T-helper 1 cell treated with Interleukin-12 subunit alpha and Interleukin-12 subunit beta and Interleukin-4 antibody, amounts not matched to agents 30 ng/mL and 1 ng/mL, for 36 hours (primary cell): ENCODE measurements around the gene NREP. TPM values are rescaled to one million over a fixed set of nuclear protein-coding genes. Genes with fewer than 3 reads are reported as not detected.

Experiments used
- intact Hi-C: fragments of 100-400 bp; cut with micrococcal nuclease; formaldehyde crosslinking; loops from one replicate; pipeline ENCODE4 v1.15.1; 2024
- total RNA-seq: library from RNA; stranded (reverse); gene quantifications from 2 replicates; pipeline ENCODE4 v1.2.3, GENCODE V29; 2022

The NREP gene
- total RNA-seq, 1 donor from 2014 or later = 21.3 TPM

DNA sequence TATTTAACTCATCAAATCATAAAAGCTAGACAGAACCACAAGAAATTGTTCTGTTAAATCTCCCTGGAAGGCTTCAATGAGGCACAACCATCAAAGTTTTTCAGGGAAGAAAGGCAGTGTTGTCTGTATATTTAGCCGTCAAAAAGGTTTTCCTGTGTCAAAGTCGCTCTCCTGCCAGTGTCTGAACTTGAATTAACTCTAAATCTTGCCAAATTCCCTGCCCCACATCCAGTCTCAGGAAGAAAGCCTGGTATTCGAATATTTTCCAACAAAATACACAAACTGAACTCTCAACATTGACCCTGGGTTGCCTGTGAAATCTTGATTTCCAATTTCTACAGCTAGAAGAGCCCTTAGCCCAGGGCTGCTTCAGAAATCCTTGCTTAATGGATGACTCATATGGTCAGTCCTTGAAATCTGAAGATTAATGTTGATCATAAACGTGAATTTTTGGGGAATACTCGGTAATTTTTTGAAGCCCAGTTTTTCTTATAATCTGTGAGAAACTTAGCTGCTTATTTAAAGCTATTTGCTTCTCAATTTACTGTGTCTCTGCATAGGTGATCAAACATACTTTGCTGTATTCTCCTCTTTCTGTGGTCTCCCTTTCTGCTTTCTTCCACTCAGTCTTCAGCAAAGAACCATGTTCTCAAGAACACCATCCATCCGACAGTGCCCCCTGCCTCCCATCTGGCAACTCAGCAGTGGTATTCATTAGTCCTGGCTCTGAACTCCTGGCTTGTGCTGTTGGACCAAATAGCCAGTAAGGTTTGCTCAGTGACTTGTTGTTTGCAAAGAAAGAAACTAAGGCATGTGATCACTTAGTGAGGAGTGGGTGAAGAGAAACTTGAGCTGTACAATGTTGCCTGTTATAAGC is 58.9 kb downstream of the NREP start:
- intact Hi-C loops = no loop called here

DNA sequence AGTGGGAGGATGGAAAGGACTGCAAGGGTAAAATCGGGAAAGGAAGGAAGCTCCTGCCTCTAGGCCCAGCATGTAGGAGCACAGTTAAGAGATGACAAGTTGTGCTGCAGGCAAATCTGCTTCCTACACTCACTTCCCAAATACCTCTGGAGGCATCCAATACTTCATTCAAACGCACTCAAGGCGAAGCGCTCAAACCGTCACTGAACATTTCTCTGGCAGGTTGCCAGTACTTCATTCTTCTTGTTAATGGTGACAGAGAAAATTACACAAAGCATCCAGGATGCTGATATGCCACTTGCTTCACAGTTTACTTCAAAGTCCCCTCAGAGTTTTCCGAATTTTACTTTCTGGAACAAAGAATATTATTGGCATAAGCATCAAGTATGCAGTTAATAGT is 59.8 kb downstream of the NREP start:
- intact Hi-C loops = no loop called here

DNA sequence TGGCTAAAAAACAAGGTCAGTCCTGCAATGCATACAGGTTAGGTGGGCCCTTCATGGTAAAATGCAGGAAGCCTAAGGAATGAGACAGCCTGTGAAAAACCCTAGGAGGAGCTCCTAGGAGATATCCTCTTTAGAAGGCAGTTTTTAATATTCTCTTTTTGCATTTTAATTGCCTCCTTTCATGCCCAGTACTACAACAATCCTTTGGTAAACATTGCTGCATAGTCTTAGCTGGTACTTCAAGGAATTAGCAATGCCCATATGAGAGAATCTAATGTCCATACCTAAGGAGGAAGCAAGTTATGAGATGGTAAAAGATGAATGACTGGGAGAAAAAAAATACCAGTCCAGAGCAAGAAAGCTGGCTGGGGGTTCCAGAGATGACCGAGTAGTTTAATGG is 61.0 kb downstream of the NREP start:
- intact Hi-C loops = no loop called here

DNA sequence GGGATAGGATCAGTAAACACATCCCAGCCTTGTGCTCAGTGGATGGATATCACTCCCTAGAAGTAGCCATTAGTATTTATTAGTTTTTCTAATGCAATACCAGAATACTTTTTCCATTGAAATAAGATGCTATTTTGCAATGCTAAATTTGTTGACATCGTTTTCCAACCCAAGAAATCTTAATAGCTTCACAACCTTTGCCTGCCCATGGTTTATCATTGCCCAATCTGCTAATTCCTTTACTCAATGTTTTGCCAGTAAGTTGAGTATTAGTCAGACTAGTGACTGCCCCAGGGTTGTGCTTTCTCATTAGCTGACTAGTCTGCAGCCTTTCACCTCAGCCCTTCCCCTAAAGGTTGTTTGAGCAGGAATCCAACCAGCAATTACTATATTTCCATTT is 62.9 kb downstream of the NREP start:
- intact Hi-C loops = no loop called here

DNA sequence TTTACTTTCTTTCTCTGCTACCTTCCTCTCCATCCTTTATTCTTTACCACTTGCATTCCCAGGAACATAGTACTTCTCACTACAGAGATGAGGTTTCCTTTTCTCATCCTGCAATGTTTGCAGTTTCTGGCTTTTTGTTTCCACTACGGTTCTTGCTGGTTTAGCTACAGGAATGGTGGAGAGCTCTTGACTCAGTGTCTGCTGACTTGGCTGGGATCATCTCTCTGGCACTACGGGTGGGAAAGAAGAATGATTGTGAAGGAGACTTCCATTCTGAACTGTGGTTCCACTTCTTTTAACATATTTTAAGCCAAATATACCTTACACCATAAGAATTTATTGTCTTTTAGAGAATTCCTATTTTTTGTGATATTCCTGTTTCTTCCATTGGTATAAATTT is 65.1 kb downstream of the NREP start:
- intact Hi-C loops = no loop called here

DNA sequence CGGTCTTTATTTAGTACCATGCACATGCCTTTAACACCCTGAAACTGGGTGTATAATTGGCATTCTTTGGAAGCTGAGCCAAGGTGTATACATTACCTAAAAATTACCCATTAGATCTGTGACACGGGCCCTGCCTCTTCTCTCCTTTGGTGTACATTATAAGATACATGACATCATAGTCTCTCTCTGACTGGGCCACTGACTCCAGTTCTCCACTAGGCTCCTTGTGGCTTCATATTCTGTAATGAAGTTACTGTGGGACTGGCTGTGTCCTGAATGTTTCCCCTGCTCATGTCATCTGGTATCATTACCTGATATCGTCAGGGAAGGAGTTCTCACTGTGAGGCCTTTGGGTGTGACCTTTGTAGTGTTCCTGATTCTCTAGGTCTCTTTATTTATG is 65.5 kb downstream of the NREP start:
- intact Hi-C loops = no loop called here

DNA sequence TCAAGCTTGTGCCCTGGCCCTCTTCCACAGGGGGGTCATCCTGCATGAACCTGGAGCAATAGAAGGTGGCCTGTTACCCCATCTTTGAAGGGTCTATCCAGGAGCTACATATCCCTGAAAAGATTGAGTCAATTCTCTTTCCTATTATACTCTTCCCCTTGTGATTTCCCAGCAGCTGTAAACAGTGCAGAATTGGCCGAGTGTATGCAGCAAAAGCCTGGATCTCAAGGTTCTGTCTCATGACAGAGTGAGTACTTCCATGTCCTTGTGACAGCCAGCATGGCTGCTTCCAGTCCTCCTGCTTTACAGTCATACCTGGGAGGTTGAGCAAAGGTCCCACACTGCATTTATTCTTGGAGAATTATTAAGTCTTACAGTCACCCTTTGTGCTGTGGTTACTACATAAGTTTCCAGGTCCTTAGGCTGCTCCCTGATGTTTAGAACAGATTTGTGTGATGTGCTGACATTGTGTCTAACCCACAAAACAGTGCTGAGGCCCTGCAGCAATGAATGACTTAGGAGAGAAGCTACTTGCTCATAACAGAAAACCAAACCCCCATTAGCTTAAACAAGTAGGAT is 67.5 kb downstream of the NREP start:
- intact Hi-C loops = loop anchor here (5.0 kb wide), 1 partner anchor 68 kb away; the partner anchor contains the start of gene NREP

DNA sequence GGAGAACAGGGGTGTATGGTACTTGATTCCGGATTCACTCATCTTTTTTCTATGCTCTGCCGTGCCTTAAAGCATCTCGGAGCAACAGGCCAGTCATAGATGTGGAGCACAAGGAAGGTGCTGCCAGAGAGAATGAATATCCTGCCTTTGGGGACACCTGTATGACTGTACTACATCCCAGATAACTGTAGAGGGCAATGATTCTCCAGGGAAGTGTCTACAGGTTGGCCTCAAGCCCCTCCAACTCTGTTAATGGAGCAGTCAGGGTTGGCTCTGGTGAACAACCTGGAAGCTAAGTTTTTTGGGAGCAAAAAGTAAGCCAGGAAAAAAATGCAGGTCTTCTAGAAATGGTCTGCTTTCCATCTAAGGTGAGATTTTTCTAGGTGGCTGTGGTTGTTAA is 71.0 kb downstream of the NREP start:
- intact Hi-C loops = loop anchor here (1.0 to 5.0 kb wide), 2 partner anchors 71 to 461 kb away; partner anchors contain the start of gene NREP

DNA sequence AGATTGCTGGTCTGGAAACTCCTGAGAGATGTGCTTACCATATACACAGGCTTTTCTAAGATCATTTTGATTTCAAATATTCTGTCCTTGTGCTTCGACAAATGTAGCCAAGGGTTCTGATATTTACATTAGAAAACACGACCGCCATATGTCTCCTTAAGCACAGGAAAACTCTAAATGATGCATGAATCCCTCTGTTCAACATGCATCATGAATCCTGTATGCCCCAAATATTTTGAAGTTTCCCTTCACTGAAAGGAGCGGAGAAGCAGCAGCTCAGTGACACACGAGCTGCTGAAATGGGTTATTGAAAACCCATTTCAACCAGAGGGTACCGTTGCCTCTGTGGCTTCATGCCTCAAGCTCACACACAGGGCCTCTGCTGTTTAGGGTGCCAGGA is 74.4 kb downstream of the NREP start:
- intact Hi-C loops = no loop called here

DNA sequence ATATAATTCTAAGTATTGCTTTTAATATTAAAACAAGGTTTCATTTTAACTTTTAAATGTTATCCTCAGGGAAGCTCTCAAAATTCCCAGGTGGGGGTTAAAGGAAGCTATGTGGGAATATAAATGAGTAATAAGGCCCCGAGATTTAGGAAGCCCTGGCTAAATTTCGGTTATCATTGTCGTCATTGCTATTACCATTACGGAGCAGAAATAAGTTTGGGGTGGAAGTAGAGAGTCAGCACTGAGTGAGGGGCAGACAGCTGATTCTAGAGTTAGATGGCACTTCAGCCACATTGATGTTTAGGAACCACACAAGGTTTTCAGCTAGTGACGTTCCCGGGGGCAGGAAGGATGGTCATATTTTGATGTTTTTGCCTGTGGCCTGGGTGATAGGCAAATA is 74.9 kb downstream of the NREP start:
- intact Hi-C loops = no loop called here

DNA sequence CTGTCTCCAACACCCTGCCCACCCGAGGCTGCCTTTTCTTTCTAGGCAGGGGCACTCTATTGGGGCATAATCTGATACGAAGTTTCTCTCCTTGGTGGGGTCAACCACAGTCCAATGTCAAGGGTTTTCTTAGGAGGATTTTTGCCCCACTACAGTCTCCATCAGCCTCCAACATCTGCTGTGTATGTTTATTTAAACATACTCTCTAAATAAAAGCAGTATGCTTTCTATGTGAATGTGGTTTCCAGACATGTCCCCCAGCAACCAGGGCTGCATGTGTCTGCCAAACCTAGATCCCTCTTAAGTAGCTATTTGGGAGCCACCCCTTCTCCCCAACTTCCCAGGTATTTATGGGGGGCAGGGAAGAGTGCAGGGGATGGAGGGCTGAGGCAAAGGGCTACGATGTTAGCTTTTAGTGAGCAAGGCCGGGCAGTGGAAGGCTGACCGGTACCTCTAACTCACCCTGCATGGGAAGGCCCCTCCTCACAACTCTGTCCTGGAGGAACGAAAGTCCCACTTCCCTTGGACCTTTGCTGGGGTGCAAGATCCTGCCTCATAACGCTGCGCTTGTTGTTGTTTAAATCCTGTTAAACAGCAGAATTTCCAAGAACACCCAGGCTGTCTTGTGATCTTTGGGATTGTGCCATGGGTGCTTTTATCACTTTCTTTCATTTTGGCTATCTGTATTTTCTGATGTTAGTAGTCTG is 75.4 kb downstream of the NREP start:
- intact Hi-C loops = no loop called here

DNA sequence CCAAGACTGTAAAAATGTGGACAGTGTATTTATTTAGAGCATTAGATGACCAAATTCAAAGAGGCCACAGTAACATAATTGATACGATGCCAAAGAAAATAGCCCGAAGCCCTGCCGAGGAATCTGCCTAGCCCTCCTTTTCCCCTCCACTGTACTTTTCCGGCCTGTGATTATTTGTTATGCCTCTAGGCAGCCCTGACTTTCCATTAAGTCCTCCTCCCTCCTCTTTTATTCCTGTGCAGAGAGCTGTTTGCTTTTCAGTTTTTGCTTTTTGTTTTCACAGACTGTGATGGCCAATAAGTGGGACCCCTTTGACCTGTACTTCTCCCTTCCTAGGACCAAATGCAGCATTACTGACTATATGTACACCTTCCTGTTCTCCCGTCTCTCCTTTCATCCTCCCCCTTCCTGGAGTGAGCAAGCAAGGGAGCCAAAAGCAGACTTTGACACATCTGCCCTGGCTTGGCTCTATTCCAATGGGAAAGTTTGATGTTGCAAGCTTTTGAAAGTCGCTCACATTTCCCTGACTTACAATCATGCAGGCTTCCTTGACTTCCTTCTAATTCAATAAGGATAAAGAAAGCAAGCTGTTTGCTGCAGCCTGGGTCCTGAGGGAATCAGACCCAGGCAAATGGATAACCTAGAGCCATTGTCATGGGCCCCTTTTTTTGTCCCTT is 76.1 kb downstream of the NREP start:
- intact Hi-C loops = no loop called here

DNA sequence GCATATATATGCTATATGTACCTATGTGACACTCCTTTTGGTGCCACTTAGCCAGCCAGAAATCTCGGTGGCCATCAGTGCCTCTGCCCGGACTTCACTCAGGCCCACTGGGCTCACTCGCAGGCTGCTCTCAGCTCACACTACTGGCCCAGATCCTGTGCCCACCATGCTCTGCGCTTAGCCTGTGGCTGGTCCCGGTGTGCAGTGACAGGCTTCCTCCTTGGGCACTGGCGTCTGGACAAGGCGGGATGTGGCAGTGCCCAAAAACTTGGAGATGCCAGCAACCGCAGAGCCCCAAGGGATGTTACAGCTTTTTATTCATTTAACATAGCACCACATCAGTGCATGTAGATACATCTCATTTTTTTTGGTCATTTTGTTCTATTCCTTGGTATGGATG is 77.4 kb downstream of the NREP start:
- intact Hi-C loops = no loop called here

Other genes starting within 250 kb of the NREP start
- 82.7 and 85.5 TPM in 2 replicates for gene STARD4, start 244.7 kb downstream of the NREP start, total RNA-seq